GM19035 (cell line): ENCODE results near the gene DPY19L2.
"Not testable (repeated sequence)": the region's sequence is repeated elsewhere in the genome, so short reads cannot be mapped to it uniquely, and the experiment has no call there.

Source experiments
- ATAC-seq: cut with Tn5 transposase; IDR thresholded peaks from one replicate; pipeline ENCODE4 v1.9.1; 2021; ENCODE audit not compliant: unreplicated experiment

DPY19L2 gene

DNA sequence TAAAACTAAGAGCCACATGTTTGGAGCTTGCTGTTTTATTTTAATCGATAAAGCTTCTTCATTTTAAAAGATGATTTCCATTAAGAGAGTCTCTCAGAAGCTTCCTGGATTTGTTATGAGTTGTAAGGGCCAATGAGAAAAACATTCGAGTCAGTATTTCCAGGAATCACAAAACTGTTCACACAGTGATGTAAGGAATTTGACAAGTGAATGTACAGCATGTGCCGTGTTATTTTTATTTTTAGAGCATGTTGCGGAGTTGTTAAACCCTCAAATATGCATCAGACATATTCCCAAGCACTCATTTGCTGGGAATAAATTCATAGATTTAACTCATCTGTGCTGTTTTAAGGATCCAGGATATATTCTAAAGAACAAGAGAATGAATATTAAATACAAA is 129.6 kb downstream of the DPY19L2 start:
- not testable (repeated sequence) for ATAC-seq

DNA sequence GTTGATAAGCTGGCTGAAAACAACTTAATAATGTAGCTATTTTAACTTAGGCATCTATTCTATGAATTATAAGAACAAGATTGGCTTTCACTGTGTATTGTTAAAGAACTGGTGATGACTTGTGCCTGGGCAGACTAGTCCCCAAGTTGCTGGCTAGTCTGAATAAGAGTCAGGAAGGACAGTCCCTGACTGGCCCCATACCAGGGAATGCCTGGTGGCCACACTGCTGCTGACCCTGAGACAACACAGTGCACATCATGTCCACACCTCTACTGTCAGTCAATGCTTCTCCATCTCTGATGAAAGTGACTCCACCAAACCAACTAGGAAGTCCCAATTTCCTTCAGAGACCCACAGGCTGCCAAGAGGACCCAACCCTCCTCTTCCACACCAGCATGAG is 130.5 kb downstream of the DPY19L2 start:
- not testable (repeated sequence) for ATAC-seq

DNA sequence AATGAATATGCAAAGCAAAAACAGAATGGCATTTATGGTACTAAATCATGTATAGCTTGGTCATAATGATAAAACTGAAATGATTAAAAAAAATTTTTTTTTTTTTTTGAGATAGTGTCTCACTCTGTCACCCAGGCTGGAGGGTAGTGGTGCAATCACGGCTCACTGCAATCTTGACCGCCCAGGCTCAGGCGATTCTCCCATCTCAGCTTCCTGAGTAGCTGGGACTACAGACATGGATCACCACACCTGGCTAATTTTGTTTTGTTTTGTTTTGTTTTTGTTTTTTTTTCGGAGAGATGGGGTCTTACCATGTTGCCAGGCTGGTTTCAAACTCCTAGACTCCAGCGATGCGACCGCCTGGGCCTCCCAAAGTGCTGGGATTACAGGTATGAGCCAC is 138.7 kb downstream of the DPY19L2 start:
- not testable (repeated sequence) for ATAC-seq

DNA sequence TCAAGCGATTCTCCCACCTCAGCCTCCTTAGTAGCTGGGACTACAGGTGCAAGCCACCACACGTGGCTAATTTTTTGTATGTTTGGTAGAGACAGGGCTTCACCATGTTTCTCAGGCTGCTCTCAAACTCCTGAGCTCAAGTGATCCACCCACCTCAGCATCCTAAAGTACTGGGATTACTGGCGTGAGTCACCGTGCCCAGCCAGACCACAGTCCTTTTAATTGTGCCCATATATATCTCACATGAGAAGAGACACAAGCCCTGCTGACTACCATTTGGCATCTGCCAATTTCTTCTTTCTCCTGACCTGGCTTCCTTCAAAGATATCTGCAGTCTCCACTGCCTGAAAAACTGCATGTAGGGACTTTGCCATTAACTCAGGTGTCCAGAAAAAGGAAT is 142.5 kb downstream of the DPY19L2 start:
- no peak for ATAC-seq

DNA sequence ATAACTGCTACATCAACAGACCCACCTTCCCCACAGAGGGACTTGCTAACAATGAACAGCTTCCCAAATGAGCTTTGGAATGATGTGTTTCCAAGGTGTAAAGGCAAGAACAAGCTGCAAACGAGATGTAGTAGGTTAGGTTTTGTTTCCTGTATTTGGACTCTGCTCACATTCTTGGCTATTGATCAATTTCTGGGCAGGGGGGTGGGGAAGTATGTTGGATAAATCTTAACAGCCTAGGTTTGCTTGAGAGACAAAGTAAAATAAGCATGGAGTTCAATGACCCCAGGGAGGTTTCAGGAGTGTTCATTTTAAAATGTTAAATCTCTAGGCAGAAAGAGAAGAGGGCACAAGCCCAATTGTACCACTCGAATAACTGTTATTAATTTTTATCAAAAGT is 146.6 kb downstream of the DPY19L2 start:
- ATAC-seq = no peak
